Adipocyte (in vitro differentiated cells): Measurements from ENCODE around the gene MRPS31.

Experiments used
- DNase-seq: peaks from one replicate; pipeline ENCODE4 v3.0.0-alpha.2; 2015; ENCODE audit warnings: low read depth
- H3K27me3 ChIP-seq: replicated peaks from 2 replicates; pipeline ENCODE4 v1.7.0; 2013; ENCODE audit warnings: mild to moderate bottlenecking, low read length, moderate library complexity; ENCODE audit not compliant: control insufficient read depth, insufficient read depth
- H3K36me3 ChIP-seq: 2 replicates; pipeline ENCODE4 v1.7.0; 2013; ENCODE audit warnings: low read length, mild to moderate bottlenecking, moderate library complexity; ENCODE audit not compliant: control insufficient read depth, insufficient read depth, severe bottlenecking
- H3K4me1 ChIP-seq: 2 replicates; pipeline ENCODE4 v1.7.0; 2013; ENCODE audit warnings: mild to moderate bottlenecking, low read length, moderate library complexity; ENCODE audit not compliant: control insufficient read depth, insufficient read depth
- H3K4me3 ChIP-seq: 2 replicates; pipeline ENCODE4 v1.7.0; 2013; ENCODE audit warnings: mild to moderate bottlenecking, low read length, moderate library complexity
- H3K9ac ChIP-seq: 2 replicates; pipeline ENCODE4 v1.7.0; 2013; ENCODE audit warnings: mild to moderate bottlenecking, low read length, moderate library complexity
- H3K9me3 ChIP-seq: 2 replicates; pipeline ENCODE4 v1.7.0; 2013; ENCODE audit warnings: mild to moderate bottlenecking, low read length, moderate library complexity; ENCODE audit not compliant: control insufficient read depth

MRPS31 gene

GRCh38 chr13:40770934-40771618 is at the start of gene MRPS31:
Gene MRPS31, minus strand, starts transcription at chr13:40771190. Its CDS starts 54 bp downstream, at chr13:40771136.
- H3K9me3 ChIP-seq: no peaks in the 10 kb centered on the region
- peak; percentile 97 for DNase-seq
- H3K36me3 ChIP-seq: peaks cover under 1% of the 10 kb centered on the region
- peak within 1 kb of the TSS; percentile 89 for H3K4me3 ChIP-seq
- H3K27me3 ChIP-seq: no peaks in the 10 kb centered on the region
- H3K4me1 ChIP-seq: peaks cover 9% of the 10 kb centered on the region
- H3K9ac ChIP-seq: peak within 1 kb of the TSS; percentile 90

GRCh38 chr13:40819797-40820315 is 48.9 kb upstream of the MRPS31 start:
- Histone ChIP-seq H3K36me3 (no peaks in the 10 kb centered on the region), H3K4me3 (no peak overlapping the region), H3K27me3 (no peaks in the 10 kb centered on the region), H3K4me1 (no peaks in the 10 kb centered on the region), H3K9ac (no peak overlapping the region), H3K9me3 (peaks cover 14% of the 10 kb centered on the region)
- no peak for DNase-seq

- Histone ChIP-seq H3K4me1 (no peaks in the 10 kb centered on the region), H3K9me3 (peaks cover 15% of the 10 kb centered on the region), H3K27me3 (no peaks in the 10 kb centered on the region), H3K4me3 (no peak overlapping the region), H3K9ac (no peak overlapping the region), H3K36me3 (no peaks in the 10 kb centered on the region)
- DNase-seq: no peak
Observed at GRCh38 chr13:40818926-40819325, 47.9 kb upstream of the MRPS31 start.

- Histone ChIP-seq H3K9ac (no peak overlapping the region), H3K9me3 (peaks cover 15% of the 10 kb centered on the region), H3K4me1 (no peaks in the 10 kb centered on the region), H3K4me3 (peak overlapping the region; percentile 31), H3K36me3 (peaks cover 11% of the 10 kb centered on the region), H3K27me3 (no peaks in the 10 kb centered on the region)
- peak; percentile 10 for DNase-seq
Observed at GRCh38 chr13:40814803-40815202, 43.8 kb upstream of the MRPS31 start.

- Histone ChIP-seq H3K9me3 (peaks cover 15% of the 10 kb centered on the region), H3K27me3 (no peaks in the 10 kb centered on the region), H3K9ac (no peak overlapping the region), H3K4me1 (no peaks in the 10 kb centered on the region), H3K4me3 (no peak overlapping the region), H3K36me3 (peaks cover 20% of the 10 kb centered on the region)
- peak; percentile 21 for DNase-seq
Observed at GRCh38 chr13:40813667-40814454, 42.9 kb upstream of the MRPS31 start.

GRCh38 chr13:40812724-40813445 is 41.9 kb upstream of the MRPS31 start:
- Histone ChIP-seq H3K9ac (no peak overlapping the region), H3K36me3 (peaks cover 21% of the 10 kb centered on the region), H3K4me1 (no peaks in the 10 kb centered on the region)

GRCh38 chr13:40812102-40812501 is 41.1 kb upstream of the MRPS31 start:
- Histone ChIP-seq H3K27me3 (no peaks in the 10 kb centered on the region), H3K9ac (no peak overlapping the region), H3K4me3 (no peak overlapping the region), H3K36me3 (peaks cover 26% of the 10 kb centered on the region), H3K4me1 (no peaks in the 10 kb centered on the region), H3K9me3 (peaks cover 15% of the 10 kb centered on the region)
- DNase-seq: no peak

More at GRCh38 chr13:40812724-40813445, 41.9 kb upstream of the MRPS31 start:
- peaks cover 15% of the 10 kb centered on the region for H3K9me3 ChIP-seq
- no peaks in the 10 kb centered on the region for H3K27me3 ChIP-seq
- no peak overlapping the region for H3K4me3 ChIP-seq
- no peak for DNase-seq

GRCh38 chr13:40809471-40809870 is 38.5 kb upstream of the MRPS31 start:
- Histone ChIP-seq H3K9ac (no peak overlapping the region), H3K4me1 (no peaks in the 10 kb centered on the region), H3K27me3 (no peaks in the 10 kb centered on the region), H3K4me3 (no peak overlapping the region), H3K9me3 (no peaks in the 10 kb centered on the region), H3K36me3 (peaks cover 45% of the 10 kb centered on the region)
- DNase-seq: no peak

- Histone ChIP-seq H3K4me1 (no peaks in the 10 kb centered on the region), H3K36me3 (peaks cover 50% of the 10 kb centered on the region), H3K9ac (no peak overlapping the region), H3K9me3 (no peaks in the 10 kb centered on the region), H3K27me3 (no peaks in the 10 kb centered on the region), H3K4me3 (no peak overlapping the region)
- no peak for DNase-seq
Observed at GRCh38 chr13:40806241-40806640, 35.3 kb upstream of the MRPS31 start.

GRCh38 chr13:40803316-40803715 is 32.3 kb upstream of the MRPS31 start:
- H3K27me3 ChIP-seq: no peaks in the 10 kb centered on the region
- no peak for DNase-seq
- H3K9ac ChIP-seq: no peak overlapping the region
- H3K9me3 ChIP-seq: no peaks in the 10 kb centered on the region
- H3K36me3 ChIP-seq: peaks cover 56% of the 10 kb centered on the region
- no peaks in the 10 kb centered on the region for H3K4me1 ChIP-seq
- H3K4me3 ChIP-seq: no peak overlapping the region
